SJSA1 (cell line): ENCODE measurements around the gene ZNF441. TPM values are rescaled to one million over a fixed set of nuclear protein-coding genes. Genes with fewer than 3 reads are reported as not detected.
"Not testable (repeated sequence)": the region's sequence is repeated elsewhere in the genome, so short reads cannot be mapped to it uniquely, and the experiment has no call there.

Experiments
- DNase-seq, 2 experiments: peaks; one replicate each; pipeline ENCODE4 v3.0.0-alpha.2; 2015 to 2020; ENCODE audit warnings: low spot score in 2 of 2, low read depth in 1 of 2
- H3K27ac ChIP-seq: fragments of 250-450 bp; sonication (Bioruptor Pico); 2 replicates; pipeline ENCODE4 v1.5.1; 2020; ENCODE audit warnings: mild to moderate bottlenecking, moderate library complexity
- H3K27me3 ChIP-seq: fragments of 250-450 bp; sonication (Bioruptor Pico); replicated peaks from 2 replicates; pipeline ENCODE4 v1.5.1; 2020; ENCODE audit warnings: mild to moderate bottlenecking, moderate library complexity
- H3K36me3 ChIP-seq: fragments of 250-450 bp; sonication (Bioruptor Pico); 2 replicates; pipeline ENCODE4 v1.5.1; 2020; ENCODE audit warnings: mild to moderate bottlenecking
- H3K4me1 ChIP-seq: fragments of 250-450 bp; sonication (Bioruptor Pico); replicated peaks from 2 replicates; pipeline ENCODE4 v1.6.1; 2021; ENCODE audit warnings: mild to moderate bottlenecking
- H3K4me3 ChIP-seq: fragments of 250-450 bp; sonication (Bioruptor Pico); 2 replicates; pipeline ENCODE4 v1.5.1; 2020; ENCODE audit warnings: mild to moderate bottlenecking
- H3K9me3 ChIP-seq: fragments of 250-450 bp; sonication (Bioruptor Pico); replicated peaks from 2 replicates; pipeline ENCODE4 v1.5.1; 2020; ENCODE audit warnings: mild to moderate bottlenecking
- total RNA-seq: library from RNA; depleted of rRNA; stranded (reverse); fragments of >200 nt; shearing (Covaris generic); gene quantifications from 2 replicates; pipeline ENCODE4 v1.2.3, GENCODE V29; 2014

Gene ZNF441
- total RNA-seq, 1 experiment from 2014 or later: 7.8 TPM

DNA sequence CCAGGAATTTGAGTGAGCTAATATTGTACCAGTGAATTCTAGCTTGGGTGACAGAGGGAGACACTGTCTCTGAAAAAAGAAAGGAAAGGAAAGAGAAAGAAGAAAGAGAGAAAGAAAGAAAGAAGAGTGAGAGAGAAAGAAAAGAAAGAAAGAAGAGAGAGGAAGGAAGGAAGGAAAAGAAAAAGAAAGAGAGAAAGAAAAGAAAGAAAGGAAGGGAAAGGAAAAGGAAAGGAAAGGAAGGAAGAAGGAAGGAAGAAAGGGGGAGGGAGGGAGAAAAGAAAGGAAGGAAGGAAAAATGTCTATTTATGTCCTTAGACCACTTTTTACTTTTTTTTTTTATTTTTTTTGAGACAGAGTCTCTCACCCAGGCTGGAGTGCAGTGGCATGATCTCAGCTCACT, 26.1 kb downstream of the ZNF441 start:
- no peak overlapping the region for H3K27ac ChIP-seq
- H3K27me3 ChIP-seq: no peaks in the 10 kb centered on the region
- no peak for DNase-seq
- H3K36me3 ChIP-seq: no peaks in the 10 kb centered on the region
- H3K4me3 ChIP-seq: no peak overlapping the region
- no peaks in the 10 kb centered on the region for H3K4me1 ChIP-seq
- H3K9me3 ChIP-seq: no peaks in the 10 kb centered on the region; the same call in none of the 2 replicates

DNA sequence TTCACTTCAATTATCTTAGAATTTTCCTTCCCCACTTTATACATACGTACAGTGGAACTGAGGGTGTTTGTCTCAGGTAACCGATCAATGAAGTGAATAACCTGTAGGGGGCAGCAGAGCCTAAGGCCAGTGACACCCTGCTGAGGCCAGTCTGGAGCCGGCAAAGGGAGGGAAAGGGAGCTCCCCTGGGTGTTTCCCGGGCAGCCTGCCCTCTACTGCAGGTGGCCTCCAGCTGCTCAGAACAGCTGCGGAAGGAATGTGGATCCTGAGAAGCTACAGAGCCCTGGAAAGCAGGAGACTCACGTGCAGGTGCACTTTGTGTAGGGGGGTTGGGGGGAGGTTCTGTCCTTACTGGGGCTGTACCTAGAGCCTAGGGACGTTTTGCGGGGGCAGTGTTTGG, 30.7 kb downstream of the ZNF441 start:
- Histone ChIP-seq H3K36me3 (no peaks in the 10 kb centered on the region), H3K4me3 (no peak overlapping the region), H3K4me1 (no peaks in the 10 kb centered on the region), H3K9me3 (peaks cover 8% of the 10 kb centered on the region), H3K27ac (no peak overlapping the region), H3K27me3 (no peaks in the 10 kb centered on the region)
- peak; percentile 38 to 54 for DNase-seq

- DNase-seq: peak; percentile 23 to 55
Observed at GRCh38 chr19:11798391-11799330, 31.9 kb downstream of the ZNF441 start, which contains the start of gene ZNF491. Gene ZNF491 (plus strand): TSS chr19:11798523. CDS start chr19:11805954, 7,431 bp downstream.

DNA sequence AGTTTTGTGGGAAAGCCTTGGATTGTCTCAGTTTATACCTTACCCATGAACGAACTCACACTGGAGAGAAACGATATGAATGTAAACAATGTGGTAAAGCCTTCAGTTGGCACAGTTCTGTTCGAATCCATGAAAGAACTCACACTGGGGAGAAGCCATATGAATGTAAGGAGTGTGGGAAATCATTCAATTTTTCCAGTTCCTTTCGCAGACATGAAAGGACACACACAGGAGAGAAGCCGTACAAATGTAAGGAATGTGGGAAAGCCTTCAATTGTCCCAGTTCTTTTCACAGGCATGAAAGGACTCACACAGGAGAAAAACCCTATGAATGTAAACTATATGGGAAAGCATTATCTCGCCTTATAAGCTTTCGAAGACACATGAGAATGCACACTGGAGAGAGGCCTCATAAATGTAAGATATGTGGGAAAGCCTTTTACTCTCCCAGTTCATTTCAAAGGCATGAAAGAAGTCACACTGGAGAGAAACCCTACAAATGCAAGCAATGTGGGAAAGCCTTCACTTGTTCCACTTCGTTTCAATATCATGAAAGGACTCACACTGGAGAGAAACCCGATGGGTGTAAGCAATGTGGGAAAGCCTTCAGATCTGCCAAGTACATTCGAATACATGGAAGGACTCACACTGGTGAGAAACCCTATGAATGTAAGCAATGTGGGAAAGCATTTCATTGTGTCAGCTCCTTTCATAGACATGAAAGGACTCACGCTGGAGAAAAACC, 39.7 kb downstream of the ZNF441 start:
- Histone ChIP-seq H3K27ac (no peak overlapping the region), H3K36me3 (no peaks in the 10 kb centered on the region), H3K4me3 (no peak overlapping the region), H3K9me3 (peaks cover 19% of the 10 kb centered on the region), H3K4me1 (no peaks in the 10 kb centered on the region), H3K27me3 (no peaks in the 10 kb centered on the region)
- DNase-seq: no peak

More at GRCh38 chr19:11798391-11799330, 31.9 kb downstream of the ZNF441 start, which contains the start of gene ZNF491:
- Histone ChIP-seq H3K4me1 (no peaks in the 10 kb centered on the region), H3K9me3 (peaks cover 9% of the 10 kb centered on the region), H3K27me3 (no peaks in the 10 kb centered on the region), H3K36me3 (no peaks in the 10 kb centered on the region), H3K4me3 (peak within 1 kb of the TSS; percentile 38), H3K27ac (no peak within 1 kb of the TSS)

DNA sequence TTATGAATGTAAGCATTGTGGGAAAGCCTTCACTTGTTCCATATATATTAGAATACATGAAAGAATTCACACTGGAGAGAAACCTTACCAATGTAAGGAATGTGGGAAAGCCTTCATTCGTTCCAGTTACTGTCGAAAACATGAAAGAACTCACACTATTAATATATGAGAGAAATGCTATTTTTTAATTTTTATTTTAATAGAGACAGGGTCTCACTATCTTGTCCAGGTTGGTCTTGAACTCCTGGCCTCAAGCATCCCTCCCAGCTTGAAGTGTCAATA, 40.2 kb downstream of the ZNF441 start:
- Histone ChIP-seq H3K27ac (no peak overlapping the region), H3K36me3 (no peaks in the 10 kb centered on the region), H3K27me3 (no peaks in the 10 kb centered on the region), H3K4me1 (no peaks in the 10 kb centered on the region), H3K4me3 (no peak overlapping the region), H3K9me3 (peaks cover 19% of the 10 kb centered on the region)
- no peak for DNase-seq

- Histone ChIP-seq H3K27ac (no peak overlapping the region), H3K36me3 (peaks cover 7% of the 10 kb centered on the region), H3K9me3 (no peaks in the 10 kb centered on the region; the same call in 1 of the 2 replicates), H3K27me3 (no peaks in the 10 kb centered on the region), H3K4me3 (peak overlapping the region; percentile 71), H3K4me1 (no peaks in the 10 kb centered on the region)
- no peak for DNase-seq
Observed at GRCh38 chr19:11813703-11814028, 46.9 kb downstream of the ZNF441 start.

GRCh38 chr19:11814029-11814699, 47.4 kb downstream of the ZNF441 start, which contains the start of gene ZNF440:
Gene ZNF440 (plus strand): TSS chr19:11814273. CDS start chr19:11814448, 175 bp downstream.
- H3K27me3 ChIP-seq: no peaks in the 10 kb centered on the region
- no peaks in the 10 kb centered on the region for H3K4me1 ChIP-seq
- H3K36me3 ChIP-seq: peaks cover 12% of the 10 kb centered on the region
- peak within 1 kb of the TSS; percentile 36; the same call in 1 of the 2 replicates for H3K27ac ChIP-seq
- peak; percentile 90 to 92 for DNase-seq
- no peaks in the 10 kb centered on the region; the same call in 1 of the 2 replicates for H3K9me3 ChIP-seq
- peak within 1 kb of the TSS; percentile 71 for H3K4me3 ChIP-seq

DNA sequence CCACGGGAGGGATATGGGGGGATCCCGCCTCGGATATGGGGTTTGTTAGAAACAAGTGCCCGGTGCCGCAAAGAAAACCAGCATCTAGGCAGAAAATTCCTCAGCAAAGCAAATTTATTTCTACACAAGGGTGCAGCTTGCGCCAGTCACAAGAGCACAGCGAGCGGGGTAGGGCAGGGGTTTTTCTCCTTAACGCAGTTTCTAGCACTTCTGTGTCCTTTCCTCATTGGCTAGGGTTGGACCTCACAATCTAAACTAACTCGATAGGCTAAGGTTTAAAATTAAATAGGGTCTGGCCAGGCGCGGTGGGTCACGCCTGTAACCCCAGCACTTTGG, 47.9 kb downstream of the ZNF441 start:
- Histone ChIP-seq H3K27ac (no peak overlapping the region), H3K27me3 (no peaks in the 10 kb centered on the region), H3K4me3 (peak overlapping the region; percentile 71), H3K9me3 (peaks cover 3% of the 10 kb centered on the region), H3K36me3 (peaks cover 16% of the 10 kb centered on the region), H3K4me1 (no peaks in the 10 kb centered on the region)
- no peak for DNase-seq

- Histone ChIP-seq H3K27ac (no peak overlapping the region), H3K27me3 (no peaks in the 10 kb centered on the region), H3K4me1 (no peaks in the 10 kb centered on the region), H3K4me3 (no peak overlapping the region), H3K36me3 (peaks cover 18% of the 10 kb centered on the region), H3K9me3 (peaks cover 3% of the 10 kb centered on the region; the same call in 1 of the 2 replicates)
- DNase-seq: no peak
Observed at GRCh38 chr19:11821474-11822109, 54.8 kb downstream of the ZNF441 start.

GRCh38 chr19:11828957-11829876, 62.4 kb downstream of the ZNF441 start:
- not testable (repeated sequence) for H3K9me3 ChIP-seq, H3K27me3 ChIP-seq, H3K4me1 ChIP-seq, H3K4me3 ChIP-seq, DNase-seq, H3K27ac ChIP-seq
- H3K36me3 ChIP-seq: peaks cover 17% of the 10 kb centered on the region

- no peak overlapping the region for H3K27ac ChIP-seq
- no peak for DNase-seq
- no peak overlapping the region for H3K4me3 ChIP-seq
- no peaks in the 10 kb centered on the region for H3K27me3 ChIP-seq
- 0 out of 2 replicates have a peak, but pooled peaks cover 3% of the 10 kb centered on the region for H3K9me3 ChIP-seq
- no peaks in the 10 kb centered on the region for H3K4me1 ChIP-seq
- peaks cover 21% of the 10 kb centered on the region for H3K36me3 ChIP-seq
Observed at GRCh38 chr19:11832253-11832912, 65.6 kb downstream of the ZNF441 start.

DNA sequence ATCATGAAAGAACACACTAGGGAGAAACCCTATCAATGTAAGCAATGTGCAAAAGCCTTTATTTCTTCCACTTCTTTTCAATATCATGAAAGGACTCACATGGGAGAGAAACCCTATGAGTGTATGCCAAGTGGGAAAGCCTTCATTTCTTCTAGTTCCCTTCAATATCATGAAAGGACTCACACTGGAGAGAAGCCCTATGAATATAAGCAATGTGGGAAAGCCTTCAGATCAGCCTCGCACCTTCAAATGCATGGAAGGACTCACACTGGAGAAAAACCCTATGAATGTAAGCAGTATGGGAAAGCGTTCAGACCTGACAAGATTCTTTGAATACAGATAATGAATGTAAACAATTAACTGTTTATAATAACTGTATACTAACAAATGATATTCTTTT, 66.7 kb downstream of the ZNF441 start:
- Histone ChIP-seq H3K9me3 (0 out of 2 replicates have a peak, but pooled peaks cover 3% of the 10 kb centered on the region), H3K27ac (no peak overlapping the region), H3K36me3 (peaks cover 21% of the 10 kb centered on the region)

More for the DNA sequence above, 66.7 kb downstream of the ZNF441 start:
- no peak overlapping the region for H3K4me3 ChIP-seq
- DNase-seq: no peak
- H3K27me3 ChIP-seq: no peaks in the 10 kb centered on the region
- no peaks in the 10 kb centered on the region for H3K4me1 ChIP-seq
